GM13977 (cell line): ENCODE data around the gene IL18R1.

ENCODE experiments used
- DNase-seq: peaks from one replicate; pipeline ENCODE4 v3.0.0; 2012; ENCODE audit warnings: low spot score
- in situ Hi-C: fragments of 300-500 bp; cut with MboI; formaldehyde crosslinking; loops from one replicate; pipeline ENCODE4 v1.12.0; 2022; ENCODE audit warnings: low sequenced_read_pairs, low pct_unique_long_range_greater_than_20kb, mixed read lengths, inconsistent platforms; ENCODE audit not compliant: unreplicated experiment
- TF ChIP-seq, protein P1 (sequence below): IDR thresholded peaks from 2 replicates; pipeline ENCODE4 v1.5.1; 2012; ENCODE audit warnings: mild to moderate bottlenecking, control low read depth; ENCODE audit not compliant: insufficient read depth; ENCODE audit errors: extremely low read depth, missing control alignments

Gene IL18R1

DNA sequence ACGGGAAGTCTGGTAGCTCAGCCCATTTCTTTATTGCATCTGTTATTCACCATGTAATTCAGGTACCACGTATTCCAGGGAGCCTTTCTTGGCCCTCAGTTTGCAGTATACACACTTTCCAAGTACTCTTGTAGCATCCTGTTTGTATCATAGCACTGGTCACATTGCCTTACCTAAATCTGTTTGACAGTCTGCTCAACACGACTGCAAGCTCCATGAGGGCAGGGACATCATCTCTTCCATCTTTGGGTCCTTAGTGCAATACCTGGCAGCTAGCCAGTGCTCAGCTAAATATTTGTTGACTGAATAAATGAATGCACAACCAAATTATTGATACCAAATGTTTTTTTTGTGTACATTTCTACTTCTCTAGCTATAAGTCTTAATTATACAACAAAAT lies 11.2 kb upstream of the IL18R1 start:
- in situ Hi-C loops: no loop called here
- TF ChIP-seq, protein P1, sequence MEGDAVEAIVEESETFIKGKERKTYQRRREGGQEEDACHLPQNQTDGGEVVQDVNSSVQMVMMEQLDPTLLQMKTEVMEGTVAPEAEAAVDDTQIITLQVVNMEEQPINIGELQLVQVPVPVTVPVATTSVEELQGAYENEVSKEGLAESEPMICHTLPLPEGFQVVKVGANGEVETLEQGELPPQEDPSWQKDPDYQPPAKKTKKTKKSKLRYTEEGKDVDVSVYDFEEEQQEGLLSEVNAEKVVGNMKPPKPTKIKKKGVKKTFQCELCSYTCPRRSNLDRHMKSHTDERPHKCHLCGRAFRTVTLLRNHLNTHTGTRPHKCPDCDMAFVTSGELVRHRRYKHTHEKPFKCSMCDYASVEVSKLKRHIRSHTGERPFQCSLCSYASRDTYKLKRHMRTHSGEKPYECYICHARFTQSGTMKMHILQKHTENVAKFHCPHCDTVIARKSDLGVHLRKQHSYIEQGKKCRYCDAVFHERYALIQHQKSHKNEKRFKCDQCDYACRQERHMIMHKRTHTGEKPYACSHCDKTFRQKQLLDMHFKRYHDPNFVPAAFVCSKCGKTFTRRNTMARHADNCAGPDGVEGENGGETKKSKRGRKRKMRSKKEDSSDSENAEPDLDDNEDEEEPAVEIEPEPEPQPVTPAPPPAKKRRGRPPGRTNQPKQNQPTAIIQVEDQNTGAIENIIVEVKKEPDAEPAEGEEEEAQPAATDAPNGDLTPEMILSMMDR: no peak
- DNase-seq: no peak

DNA sequence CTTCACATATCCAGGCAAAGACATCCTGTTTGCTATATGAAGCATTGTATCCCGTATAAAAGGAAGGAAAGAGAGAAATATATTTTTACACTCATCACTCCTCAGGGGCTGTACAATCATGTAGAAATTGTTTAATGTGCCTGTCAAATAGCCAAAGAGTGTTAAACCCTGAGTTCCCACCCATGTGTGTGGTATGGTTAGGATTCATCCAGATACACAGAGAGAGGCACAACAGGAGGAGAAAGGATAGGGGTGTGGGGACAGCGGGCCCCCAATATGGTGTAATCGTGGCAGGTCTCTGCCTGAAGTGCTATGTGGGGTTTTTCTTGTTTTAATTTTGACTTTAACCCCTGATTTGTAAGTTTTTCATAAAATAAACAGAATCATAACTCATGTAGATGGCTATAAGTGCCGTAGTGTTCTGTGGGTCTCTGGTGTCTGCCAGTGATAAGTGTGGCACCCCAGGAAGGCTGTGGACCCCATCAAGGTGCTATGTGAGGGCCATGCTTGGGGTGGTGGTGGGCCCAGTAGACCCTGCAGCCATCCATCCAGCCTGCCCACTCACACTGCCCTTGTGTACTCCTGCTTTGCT lies 10.2 kb upstream of the IL18R1 start:
- TF ChIP-seq, protein P1: no peak
- DNase-seq: no peak
- in situ Hi-C loops: no loop called here

DNA sequence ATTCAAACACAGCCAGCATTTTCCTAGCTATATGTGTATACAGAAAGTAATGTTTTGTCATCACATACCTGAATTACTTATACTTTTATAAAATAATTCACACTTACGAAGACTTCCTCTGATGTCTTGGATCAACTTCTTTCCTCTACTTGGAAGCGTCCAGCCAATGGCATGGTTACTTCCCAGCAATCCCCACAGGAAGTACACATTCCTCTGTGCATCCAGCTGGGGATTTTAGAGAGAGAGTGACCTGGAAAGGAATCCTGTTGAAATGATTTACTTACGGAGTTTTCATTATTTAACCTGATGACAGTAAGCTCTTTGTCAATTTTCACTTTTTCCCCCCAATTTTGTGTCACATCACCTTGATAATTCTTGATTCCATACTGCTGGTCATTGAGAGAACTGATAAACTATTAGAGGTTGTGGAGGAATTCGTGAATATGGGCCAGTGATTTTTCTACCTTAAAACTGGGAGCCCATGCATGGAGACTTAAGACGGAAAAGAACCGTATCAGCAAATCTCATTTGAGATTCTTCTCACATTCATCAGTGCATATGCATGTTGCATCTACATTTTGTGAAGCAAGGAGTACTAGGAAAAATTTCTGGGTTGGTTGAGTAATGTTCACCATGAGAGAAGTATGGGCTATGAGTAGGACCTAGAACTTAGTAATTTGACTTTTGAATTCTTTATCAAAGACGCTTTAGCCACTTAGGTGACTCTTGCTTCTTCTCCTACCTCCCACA lies 9.0 kb upstream of the IL18R1 start:
- no peak for DNase-seq
- TF ChIP-seq, protein P1: no peak
- in situ Hi-C loops: no loop called here

DNA sequence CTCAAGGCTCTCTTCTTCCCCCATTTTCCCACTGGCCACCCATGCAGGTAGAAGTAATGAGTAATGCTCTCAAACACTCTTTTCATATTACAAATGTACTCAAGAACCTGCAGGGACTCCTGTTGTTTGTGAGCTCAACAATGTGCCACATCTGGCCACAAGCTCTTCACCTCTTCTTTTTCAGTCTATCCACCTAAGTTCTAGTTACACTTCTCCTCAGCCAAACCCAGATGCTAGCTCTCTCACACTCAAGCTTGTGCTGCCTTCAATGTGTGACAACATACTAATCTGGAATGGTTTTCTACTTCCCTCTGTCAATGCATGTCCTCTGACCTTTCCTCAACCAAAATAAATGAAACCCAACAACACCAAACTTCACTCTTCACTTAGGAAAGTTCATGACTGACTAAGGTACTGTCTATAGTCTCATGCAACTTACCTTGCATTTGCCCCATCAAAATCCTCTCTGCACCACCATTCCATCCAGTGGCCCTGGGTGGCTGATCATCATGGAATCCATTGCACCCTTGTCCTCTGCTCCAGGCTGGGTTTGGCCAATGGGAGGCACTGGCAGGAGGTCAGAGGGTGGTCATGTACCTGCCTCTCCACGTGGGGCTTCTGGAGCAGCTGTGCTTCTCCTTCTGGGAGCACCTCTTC lies 5.3 kb upstream of the IL18R1 start:
- DNase-seq: no peak
- TF ChIP-seq, protein P1: no peak
- in situ Hi-C loops: no loop called here

DNA sequence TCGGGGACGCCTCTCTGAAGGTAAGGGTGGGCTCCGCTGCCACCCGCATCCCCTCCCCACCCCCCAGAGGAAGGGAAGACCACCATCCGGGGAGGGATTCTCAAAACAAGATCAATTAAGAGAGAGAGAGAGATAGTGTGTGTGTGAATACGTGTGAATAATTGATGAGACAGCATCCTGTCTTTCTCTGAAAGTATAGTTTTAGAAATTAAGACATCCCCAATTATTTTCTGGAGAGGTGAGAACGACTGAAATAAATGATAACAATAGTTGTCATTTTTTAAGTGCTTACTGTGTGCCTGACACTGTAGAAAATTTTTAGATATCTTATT lies 751 bp downstream of the IL18R1 start:
- no peak for DNase-seq
- in situ Hi-C loops: no loop called here
- TF ChIP-seq, protein P1: no peak

DNA sequence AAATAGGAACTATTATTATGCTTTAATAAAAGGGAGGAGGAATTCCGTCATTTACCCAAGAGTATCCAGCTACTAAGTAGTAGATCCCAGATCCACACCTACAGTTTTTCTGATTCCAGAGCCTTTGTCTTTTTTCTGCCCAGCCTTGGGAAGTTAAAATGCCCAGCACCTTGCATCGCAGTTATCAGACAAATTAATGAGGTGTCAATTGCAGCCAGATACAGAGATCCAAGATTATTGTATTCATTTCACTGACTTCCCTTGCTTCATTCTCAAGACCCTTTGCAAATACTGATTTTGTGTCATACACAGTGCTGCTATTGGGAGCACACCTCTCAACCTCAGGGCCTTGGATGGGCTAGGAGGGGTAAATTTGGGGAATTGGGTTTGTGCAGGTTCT lies 1.1 kb downstream of the IL18R1 start:
- no peak for DNase-seq
- TF ChIP-seq, protein P1: no peak
- in situ Hi-C loops: no loop called here
